VCaP (cell line): ENCODE measurements around the gene URB1.

ENCODE experiments used
- H3K27ac ChIP-seq: fragments of 450-650 bp; 2 replicates; pipeline ENCODE4 v1.5.1; 2017
- CTCF ChIP-seq: fragments of 450-650 bp; conservative IDR thresholded peaks from 2 replicates; pipeline ENCODE4 v1.5.1; 2017; ENCODE audit warnings: mild to moderate bottlenecking, moderate library complexity

URB1 gene

GRCh38 chr21:32336711-32337110 lies 56.1 kb downstream of the URB1 start:
- no peak overlapping the region for H3K27ac ChIP-seq
- no peak for TF ChIP-seq CTCF

GRCh38 chr21:32335601-32336575 lies 56.9 kb downstream of the URB1 start:
- H3K27ac ChIP-seq, result no peak overlapping the region
- no peak for TF ChIP-seq CTCF

GRCh38 chr21:32334980-32335531 lies 57.8 kb downstream of the URB1 start:
- TF ChIP-seq CTCF, result no peak
- H3K27ac ChIP-seq, result no peak overlapping the region

- TF ChIP-seq CTCF, result no peak
- H3K27ac ChIP-seq, result no peak overlapping the region
These were observed 58.7 kb downstream of the URB1 start for GRCh38 chr21:32333953-32334673.

GRCh38 chr21:32332463-32332951 lies 60.3 kb downstream of the URB1 start:
- TF ChIP-seq CTCF, result no peak
- H3K27ac ChIP-seq, result no peak overlapping the region

GRCh38 chr21:32331444-32332305 lies 61.1 kb downstream of the URB1 start:
- no peak for TF ChIP-seq CTCF
- no peak overlapping the region for H3K27ac ChIP-seq
